PC-3 (cell line): ENCODE data around the gene TST. TPM values are rescaled to one million over a fixed set of nuclear protein-coding genes. Genes with fewer than 3 reads are reported as not detected.

Experiments used
- ATAC-seq: fragments of 200-7000 bp; cut with Tn5 transposase; 2 replicates; pipeline ENCODE4 v1.9.1; 2020; ENCODE audit warnings: mild to moderate bottlenecking, moderate library complexity
- BruUV-seq: library from RNA; stranded (reverse); fragments of 400-500 nt; replicated peaks from 2 replicates; lab custom pipeline; 2021; lab: Mats Ljungman, UMichigan
- CTCF ChIA-PET: fragments of 300-600 bp; sonication (Branson Sonifier 250); formaldehyde crosslinking; loops from one replicate; lab custom pipeline; 2022; ENCODE audit warnings: antibody characterized with exemption; lab: Charles Lee
- POLR2A ChIA-PET: fragments of 300-600 bp; sonication (Branson Sonifier 250); formaldehyde crosslinking; loops from one replicate; lab custom pipeline; 2022; ENCODE audit warnings: antibody characterized with exemption; ENCODE audit not compliant: unreplicated experiment; lab: Charles Lee
- DNase-seq: peaks from one replicate; pipeline ENCODE4 v3.0.0-alpha.2; 2015
- H2AFZ ChIP-seq: fragments of 300-600 bp; sonication (generic); 2 replicates; pipeline ENCODE4 v1.6.0; 2016; ENCODE audit warnings: antibody characterized with exemption, low read length
- H3F3A ChIP-seq: fragments of 300-600 bp; sonication (generic); one replicate; pipeline ENCODE4 v1.6.0; 2017; ENCODE audit warnings: antibody characterized with exemption, low read length, control low read depth, mild to moderate bottlenecking; ENCODE audit not compliant: unreplicated experiment
- H3K27ac ChIP-seq: fragments of 300-600 bp; sonication (generic); 2 replicates; pipeline ENCODE4 v1.5.1; 2016; ENCODE audit warnings: mild to moderate bottlenecking, low read length
- H3K27me3 ChIP-seq: fragments of 300-600 bp; sonication (generic); 2 replicates; pipeline ENCODE4 v1.6.1; 2016; ENCODE audit warnings: low read length, mixed read lengths
- H3K36me3 ChIP-seq: fragments of 300-600 bp; sonication (generic); 2 replicates; pipeline ENCODE4 v1.6.1; 2016; ENCODE audit warnings: low read depth, mixed run types, low read length, mixed read lengths
- H3K4me1 ChIP-seq: fragments of 300-600 bp; sonication (generic); 2 replicates; pipeline ENCODE4 v1.5.1; 2016; ENCODE audit warnings: low read length; ENCODE audit not compliant: insufficient read depth
- H3K4me2 ChIP-seq: fragments of 300-600 bp; sonication (generic); 2 replicates; pipeline ENCODE4 v1.6.0; 2016; ENCODE audit warnings: low read length
- H3K4me3 ChIP-seq: fragments of 300-600 bp; sonication (generic); 2 replicates; pipeline ENCODE4 v1.5.1; 2016; ENCODE audit warnings: mild to moderate bottlenecking, low read length, mixed read lengths
- H3K79me2 ChIP-seq: fragments of 300-600 bp; sonication (generic); 2 replicates; pipeline ENCODE4 v1.6.1; 2017; ENCODE audit warnings: low read length, mixed read lengths
- H3K9ac ChIP-seq: fragments of 300-600 bp; sonication (generic); 2 replicates; pipeline ENCODE4 v1.6.0; 2016; ENCODE audit warnings: mild to moderate bottlenecking, low read length
- H3K9me2 ChIP-seq: fragments of 300-600 bp; sonication (generic); replicated peaks from 2 replicates; pipeline ENCODE4 v1.6.1; 2016; ENCODE audit warnings: mixed run types, low read length, mixed read lengths
- H3K9me3 ChIP-seq: fragments of 300-600 bp; sonication (generic); 2 replicates; pipeline ENCODE4 v1.6.1; 2016; ENCODE audit warnings: low read length, mixed read lengths
- H4K20me1 ChIP-seq: fragments of 300-600 bp; sonication (generic); 2 replicates; pipeline ENCODE4 v1.6.1; 2016; ENCODE audit warnings: low read length, mixed read lengths
- CTCF ChIP-seq: fragments of 300-600 bp; sonication (generic); conservative IDR thresholded peaks from 2 replicates; pipeline ENCODE4 v1.5.1; 2017; ENCODE audit warnings: antibody characterized with exemption, low read depth, mild to moderate bottlenecking, low read length
- EZH2 ChIP-seq: fragments of 300-600 bp; sonication (generic); IDR thresholded peaks from one replicate; pipeline ENCODE4 v1.6.1; 2017; ENCODE audit warnings: antibody characterized with exemption, mild to moderate bottlenecking, low read length; ENCODE audit not compliant: unreplicated experiment
- EZH2phosphoT487 ChIP-seq: fragments of 300-600 bp; sonication (generic); IDR thresholded peaks from 2 replicates; pipeline ENCODE4 v1.6.1; 2018; ENCODE audit warnings: mild to moderate bottlenecking, antibody characterized with exemption, low read length, borderline replicate concordance
- intact Hi-C: fragments of 100-400 bp; cut with micrococcal nuclease; formaldehyde crosslinking; loops from 2 replicates; pipeline ENCODE4 v1.9.0; 2023
- total RNA-seq: library from RNA; depleted of rRNA; stranded (reverse); fragments of >200 nt; gene quantifications from 2 replicates; pipeline ENCODE4 v1.2.3, GENCODE V29; 2014

Gene TST
- total RNA-seq, 1 experiment from 2014 or later, result 35.9 TPM

- ChIA-PET POLR2A (no interaction called here), CTCF (no interaction called here)
- no peaks in the 10 kb centered on the region for H3F3A ChIP-seq
- H2AFZ ChIP-seq, result no peak overlapping the region
- H3K79me2 ChIP-seq, result no peaks in the 10 kb centered on the region
- intact Hi-C loops, result no loop called here
- H3K9ac ChIP-seq, result no peak overlapping the region
- H3K4me2 ChIP-seq, result no peak overlapping the region
- TF ChIP-seq EZH2 (no peak), CTCF (no peak), EZH2phosphoT487 (no peak)
- no peaks in the 10 kb centered on the region for H3K27me3 ChIP-seq
- H3K27ac ChIP-seq, result no peak overlapping the region
- ATAC-seq (no peak), DNase-seq (no peak)
- no peaks in the 10 kb centered on the region; the same call in 1 of the 2 replicates for H3K4me1 ChIP-seq
- H3K9me3 ChIP-seq, result no peaks in the 10 kb centered on the region
- no peak overlapping the region for H3K4me3 ChIP-seq
- no peaks in the 10 kb centered on the region for H4K20me1 ChIP-seq
- BruUV-seq, result no TSS peak
- H3K36me3 ChIP-seq, result no peaks in the 10 kb centered on the region
- H3K9me2 ChIP-seq, result no peaks in the 10 kb centered on the region
These were observed 38.0 kb upstream of the TST start for GRCh38 chr22:37057226-37057625.

- H3K9me3 ChIP-seq, result no peaks in the 10 kb centered on the region
- H3K9ac ChIP-seq, result no peak overlapping the region
- CTCF ChIA-PET, result no interaction called here
- H3K9me2 ChIP-seq, result no peaks in the 10 kb centered on the region
- BruUV-seq, result no TSS peak
- TF ChIP-seq EZH2phosphoT487 (no peak), EZH2 (no peak), CTCF (no peak)
- H3K27me3 ChIP-seq, result no peaks in the 10 kb centered on the region
- ATAC-seq, result no peak
- no peaks in the 10 kb centered on the region; the same call in 1 of the 2 replicates for H3K4me1 ChIP-seq
- no peak overlapping the region for H3K4me3 ChIP-seq
- H3K79me2 ChIP-seq, result no peaks in the 10 kb centered on the region
- H3K4me2 ChIP-seq, result no peak overlapping the region
- no peak overlapping the region for H3K27ac ChIP-seq
- no peaks in the 10 kb centered on the region for H3F3A ChIP-seq
- no peak overlapping the region for H2AFZ ChIP-seq
- no peaks in the 10 kb centered on the region for H4K20me1 ChIP-seq
- POLR2A ChIA-PET, result no interaction called here
- intact Hi-C loops, result no loop called here
- no peak for DNase-seq
- H3K36me3 ChIP-seq, result no peaks in the 10 kb centered on the region
These were observed 37.0 kb upstream of the TST start for GRCh38 chr22:37056246-37056645.

GRCh38 chr22:37054600-37055365 is 35.5 kb upstream of the TST start:
- Histone ChIP-seq H3K4me2 (no peak overlapping the region), H3K9me3 (no peaks in the 10 kb centered on the region), H2AFZ (no peak overlapping the region), H3K27me3 (no peaks in the 10 kb centered on the region), H3F3A (no peaks in the 10 kb centered on the region), H3K9ac (no peak overlapping the region), H3K9me2 (no peaks in the 10 kb centered on the region), H3K79me2 (no peaks in the 10 kb centered on the region), H4K20me1 (no peaks in the 10 kb centered on the region), H3K27ac (no peak overlapping the region), H3K4me3 (no peak overlapping the region), H3K4me1 (no peaks in the 10 kb centered on the region; the same call in 1 of the 2 replicates), H3K36me3 (no peaks in the 10 kb centered on the region)
- intact Hi-C loops, result no loop called here
- ChIA-PET CTCF (no interaction called here), POLR2A (interaction anchor here (0.7 kb wide), 1 partner anchor 240 kb away, joined by 3 read pairs; no protein-coding TSS in a partner anchor)
- TF ChIP-seq CTCF, result no peak
- TF ChIP-seq EZH2, result no peak
- no TSS peak for BruUV-seq
- DNase-seq (no peak), ATAC-seq (no peak)
